GM12865 (cell line): ENCODE data around the gene RIN3.

Source experiments
- DNase-seq: peaks from one replicate; pipeline ENCODE4 v3.0.0; 2010; ENCODE audit warnings: low read depth
- H3K4me3 ChIP-seq: 2 replicates; pipeline ENCODE4 v1.5.1; 2011; ENCODE audit warnings: mild to moderate bottlenecking, low read depth, low read length, control low read depth
- TF ChIP-seq, protein P1 (sequence below): IDR thresholded peaks from 2 replicates; pipeline ENCODE4 v1.5.1; 2011; ENCODE audit warnings: low read length, control low read depth, low read depth, inconsistent platforms; ENCODE audit not compliant: insufficient read depth; ENCODE audit errors: missing control alignments

Gene RIN3

DNA sequence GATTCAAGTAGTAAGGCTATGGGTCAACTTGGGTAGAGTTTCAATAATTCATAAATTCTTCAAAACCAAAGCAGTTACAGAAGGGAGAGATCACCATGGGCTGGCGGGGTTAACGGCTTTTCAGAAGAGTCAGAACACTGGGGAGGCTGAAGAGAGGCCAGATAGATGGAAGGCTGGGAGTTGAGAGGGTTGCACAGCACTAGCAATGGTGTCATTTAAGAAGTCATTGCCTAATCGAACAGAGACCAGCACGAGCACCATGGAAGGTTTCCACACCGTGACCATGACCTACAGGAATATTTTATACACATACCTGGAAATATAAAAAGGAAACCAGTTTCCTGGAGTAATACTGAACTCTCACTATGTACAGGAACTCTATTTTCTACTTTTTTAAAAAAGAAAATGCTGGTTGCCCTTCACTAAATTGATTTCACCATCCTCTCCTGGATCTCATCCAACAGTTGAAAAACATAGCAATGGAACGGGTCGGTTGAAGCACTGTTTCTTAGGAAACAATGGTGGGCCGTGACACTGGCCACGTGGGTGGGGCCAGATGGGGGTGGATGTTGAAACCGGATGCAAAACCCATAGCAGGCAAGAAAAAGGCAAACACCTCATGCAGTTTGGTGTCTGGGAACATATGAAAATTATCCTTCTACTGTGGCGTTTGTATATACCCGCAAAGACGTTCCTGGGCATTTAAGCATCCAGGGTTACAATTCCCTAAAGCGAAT lies 38.0 kb upstream of the RIN3 start:
- DNase-seq = no peak
- H3K4me3 ChIP-seq = no peak overlapping the region
- TF ChIP-seq, protein P1, sequence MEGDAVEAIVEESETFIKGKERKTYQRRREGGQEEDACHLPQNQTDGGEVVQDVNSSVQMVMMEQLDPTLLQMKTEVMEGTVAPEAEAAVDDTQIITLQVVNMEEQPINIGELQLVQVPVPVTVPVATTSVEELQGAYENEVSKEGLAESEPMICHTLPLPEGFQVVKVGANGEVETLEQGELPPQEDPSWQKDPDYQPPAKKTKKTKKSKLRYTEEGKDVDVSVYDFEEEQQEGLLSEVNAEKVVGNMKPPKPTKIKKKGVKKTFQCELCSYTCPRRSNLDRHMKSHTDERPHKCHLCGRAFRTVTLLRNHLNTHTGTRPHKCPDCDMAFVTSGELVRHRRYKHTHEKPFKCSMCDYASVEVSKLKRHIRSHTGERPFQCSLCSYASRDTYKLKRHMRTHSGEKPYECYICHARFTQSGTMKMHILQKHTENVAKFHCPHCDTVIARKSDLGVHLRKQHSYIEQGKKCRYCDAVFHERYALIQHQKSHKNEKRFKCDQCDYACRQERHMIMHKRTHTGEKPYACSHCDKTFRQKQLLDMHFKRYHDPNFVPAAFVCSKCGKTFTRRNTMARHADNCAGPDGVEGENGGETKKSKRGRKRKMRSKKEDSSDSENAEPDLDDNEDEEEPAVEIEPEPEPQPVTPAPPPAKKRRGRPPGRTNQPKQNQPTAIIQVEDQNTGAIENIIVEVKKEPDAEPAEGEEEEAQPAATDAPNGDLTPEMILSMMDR = no peak

DNA sequence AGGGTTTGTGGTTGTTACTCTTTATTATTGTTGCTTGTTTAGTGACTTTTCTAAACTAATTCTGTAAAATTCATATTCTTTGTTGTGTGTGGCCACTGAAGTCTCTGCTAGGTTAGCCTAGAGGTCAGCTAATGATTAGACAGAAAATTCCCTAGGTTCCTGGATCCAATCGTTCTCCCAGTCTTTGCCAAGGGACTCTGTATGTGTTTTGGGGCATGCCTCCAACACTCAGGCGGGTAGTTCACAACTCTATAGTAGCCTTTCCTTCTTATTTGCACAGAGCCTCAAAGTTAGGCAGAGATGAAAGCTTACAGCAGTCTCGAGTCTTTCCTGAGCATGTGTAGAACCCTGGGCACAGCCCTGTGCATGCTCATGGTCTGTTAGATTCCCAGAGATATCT lies 32.7 kb upstream of the RIN3 start:
- no peak for DNase-seq
- TF ChIP-seq, protein P1 = no peak
- H3K4me3 ChIP-seq = no peak overlapping the region

DNA sequence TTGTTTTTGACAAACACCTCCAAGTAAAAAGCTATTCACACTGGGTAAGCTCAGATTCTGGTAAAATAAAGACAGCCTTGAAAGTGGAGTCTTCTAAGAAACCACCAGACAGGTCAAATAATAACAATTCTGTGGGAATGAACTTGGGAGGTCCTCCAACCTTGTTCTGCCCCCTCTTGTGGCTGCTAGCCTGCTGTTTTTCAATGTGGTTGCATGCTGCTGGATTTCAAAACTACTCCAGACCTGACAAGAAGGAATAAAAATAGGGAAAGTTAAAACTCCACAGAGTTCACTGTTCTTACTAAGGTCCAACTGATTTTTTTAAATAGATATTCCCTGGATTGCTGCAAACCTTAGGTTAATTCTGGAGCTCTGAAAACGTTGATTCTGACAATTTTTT lies 32.2 kb upstream of the RIN3 start:
- DNase-seq = no peak
- no peak overlapping the region for H3K4me3 ChIP-seq
- TF ChIP-seq, protein P1 = no peak

DNA sequence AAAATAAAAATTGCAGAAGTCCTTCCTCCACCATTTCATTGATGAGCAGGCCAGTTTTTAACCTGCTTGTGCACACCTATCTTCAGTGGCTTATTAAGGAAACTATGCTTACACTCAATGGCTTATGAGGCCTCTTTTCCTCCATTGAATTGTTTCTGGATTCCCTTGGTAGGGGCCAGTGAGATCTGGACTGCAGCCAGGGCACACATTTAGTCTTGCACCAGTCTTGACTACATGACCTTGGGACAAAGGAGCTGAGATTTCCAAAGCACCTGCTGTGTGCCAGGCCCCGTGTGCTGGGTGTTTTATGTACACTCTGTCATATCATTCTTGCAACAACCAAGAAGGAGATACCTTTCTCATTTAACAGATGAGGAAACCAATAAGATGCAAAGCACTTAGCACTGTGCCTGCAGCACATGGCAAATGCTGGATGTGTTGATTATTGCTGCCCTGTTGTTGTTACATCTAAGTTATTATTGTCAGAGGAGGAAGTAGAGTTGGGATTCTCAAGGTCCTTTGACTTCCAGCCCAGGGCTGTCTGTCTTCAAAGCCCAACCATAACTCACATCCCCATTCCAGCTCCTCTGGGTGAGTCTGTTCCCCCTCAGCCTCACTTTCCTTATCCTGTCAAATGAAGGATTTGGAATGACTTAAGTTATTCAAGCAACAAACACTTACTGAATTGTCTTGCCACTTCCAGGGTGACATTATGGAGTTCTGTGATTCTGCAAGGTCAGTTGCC lies 31.6 kb upstream of the RIN3 start:
- TF ChIP-seq, protein P1 = no peak
- DNase-seq = no peak

DNA sequence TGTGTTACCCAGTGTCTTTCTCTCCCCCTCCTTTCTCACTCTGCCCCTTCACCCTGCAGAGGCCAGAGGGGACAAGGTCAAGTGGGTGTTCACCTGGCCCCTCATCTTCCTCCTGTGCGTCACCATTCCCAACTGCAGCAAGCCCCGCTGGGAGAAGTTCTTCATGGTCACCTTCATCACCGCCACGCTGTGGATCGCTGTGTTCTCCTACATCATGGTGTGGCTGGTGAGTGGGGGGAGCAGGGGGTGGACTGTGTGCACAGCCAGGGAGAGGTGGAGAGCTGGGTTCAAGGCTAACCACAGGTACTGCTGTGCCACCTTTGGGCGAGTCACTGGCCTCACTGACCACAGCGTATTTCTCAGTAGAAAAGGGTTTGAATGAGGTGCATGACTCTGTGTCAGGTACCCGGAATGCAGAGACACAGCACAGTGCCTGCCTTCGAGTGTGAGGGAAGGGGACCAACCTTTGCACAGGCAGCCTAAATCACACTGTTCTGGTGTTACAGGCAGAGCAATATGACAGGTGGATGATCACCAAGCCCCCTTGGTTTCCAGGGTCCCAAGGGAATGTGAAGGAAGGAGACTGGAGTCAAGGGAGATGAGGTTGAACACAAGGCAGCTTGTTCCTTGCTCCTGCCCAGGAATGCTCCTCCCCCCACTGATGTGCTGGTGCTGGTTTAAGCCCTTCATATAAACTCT lies 30.8 kb upstream of the RIN3 start:
- TF ChIP-seq, protein P1 = no peak
- H3K4me3 ChIP-seq = no peak overlapping the region
- DNase-seq = no peak

More for the DNA sequence above, 31.6 kb upstream of the RIN3 start:
- H3K4me3 ChIP-seq = no peak overlapping the region

DNA sequence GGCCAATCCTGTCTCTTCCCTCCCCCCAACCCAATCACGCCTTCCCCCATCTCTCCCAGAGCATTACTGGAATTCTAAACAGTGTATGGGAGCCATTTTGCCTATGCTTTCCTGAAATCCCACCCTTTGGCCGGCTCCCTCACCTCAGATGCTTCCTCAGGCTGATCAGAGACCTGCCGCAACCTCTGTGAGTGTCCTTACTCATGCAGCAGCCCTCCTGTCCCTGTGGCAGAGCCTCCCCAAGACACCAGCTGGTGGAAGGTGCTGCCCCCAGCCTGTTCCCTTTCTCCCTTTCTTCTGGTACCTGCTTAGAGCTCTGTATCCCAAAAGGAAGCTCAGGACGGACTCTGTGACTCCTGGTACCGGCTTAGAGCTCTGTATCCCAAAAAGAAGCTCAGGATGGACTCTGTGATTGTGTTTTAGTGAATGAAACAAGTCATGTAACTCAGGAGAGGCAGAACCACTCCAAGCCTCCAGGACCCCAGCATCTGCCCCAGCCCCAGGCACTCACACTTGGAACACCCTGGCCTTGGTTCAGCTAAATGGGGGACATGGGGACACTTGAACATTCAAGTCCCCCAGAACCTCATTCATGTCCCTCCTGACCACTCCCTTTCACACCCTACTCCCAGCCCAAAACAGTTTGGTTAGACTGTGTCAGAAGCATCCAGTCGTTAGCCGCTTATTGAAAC lies 29.3 kb upstream of the RIN3 start:
- TF ChIP-seq, protein P1 = no peak
- DNase-seq = no peak
- H3K4me3 ChIP-seq = no peak overlapping the region
